Right lobe of liver (tissue), 4 donors: ENCODE measurements around the gene COX7A2L.

Experiments used
- CTCF ChIP-seq, 4 donors: fragments of 200-600 bp in 3 of 4; fragments of 450-650 bp in 1 of 4; IDR thresholded peaks; one replicate each; pipeline versions ENCODE4 v1.5.1 to v1.8.0; 2016 to 2022; ENCODE audit warnings: antibody characterized with exemption in 4 of 4, mild to moderate bottlenecking in 2 of 4
- POLR2A ChIP-seq: fragments of 450-650 bp; IDR thresholded peaks from one replicate; pipeline ENCODE4 v1.6.1; 2017; ENCODE audit warnings: antibody characterized with exemption, mild to moderate bottlenecking
- donor health status: DM: no; HTN: no; CAD: no.
- donor health status: DM: no; HTN: no; CAD: no.
- donor health status: DM: no; HTN: yes; CAD: no.

DNA sequence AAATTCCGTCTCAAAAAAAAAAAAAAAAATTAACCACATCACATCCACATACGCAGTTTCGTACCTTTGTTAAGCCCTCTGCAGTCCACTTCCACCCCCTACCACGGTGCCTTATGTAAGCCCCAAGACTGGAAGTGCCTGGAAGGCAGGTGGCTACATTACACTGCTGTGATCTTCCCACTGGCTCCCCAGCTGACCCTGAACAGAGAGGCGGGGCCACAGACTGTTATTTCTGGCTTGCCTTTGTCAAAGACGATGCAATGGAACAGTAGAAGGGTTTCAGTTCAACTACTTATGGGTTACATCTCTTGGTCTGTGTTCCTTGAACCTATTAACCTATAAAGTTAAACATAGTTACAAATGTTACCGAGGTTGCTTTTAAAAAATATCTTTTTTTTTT, 15.7 kb upstream of the COX7A2L start:
- TF ChIP-seq CTCF (IDR thresholded peaks at IDR 0.05) (no peak), POLR2A (no peak)
